Measurements from ENCODE around the gene RUFY2.

DNA sequence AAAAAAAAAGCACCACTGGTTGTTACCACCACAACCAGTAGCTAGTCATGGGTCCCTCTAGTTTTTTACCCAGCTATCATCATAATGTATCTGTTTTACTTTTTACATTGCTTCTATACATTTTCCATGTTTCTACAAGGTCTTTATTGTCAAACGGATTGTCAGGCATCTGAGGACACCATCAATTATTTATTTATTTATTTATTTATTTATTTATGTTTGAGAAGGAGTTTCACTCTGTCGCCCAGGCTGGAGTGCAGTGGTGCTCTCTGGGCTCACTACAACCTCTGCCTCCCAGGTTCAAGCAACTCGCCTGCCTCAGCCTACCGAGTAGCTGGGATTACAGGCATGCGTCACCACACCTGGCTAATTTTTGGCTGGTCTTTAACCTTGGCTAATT lies 104.2 kb downstream of the RUFY2 start:
- TF ChIP-seq, protein P1, sequence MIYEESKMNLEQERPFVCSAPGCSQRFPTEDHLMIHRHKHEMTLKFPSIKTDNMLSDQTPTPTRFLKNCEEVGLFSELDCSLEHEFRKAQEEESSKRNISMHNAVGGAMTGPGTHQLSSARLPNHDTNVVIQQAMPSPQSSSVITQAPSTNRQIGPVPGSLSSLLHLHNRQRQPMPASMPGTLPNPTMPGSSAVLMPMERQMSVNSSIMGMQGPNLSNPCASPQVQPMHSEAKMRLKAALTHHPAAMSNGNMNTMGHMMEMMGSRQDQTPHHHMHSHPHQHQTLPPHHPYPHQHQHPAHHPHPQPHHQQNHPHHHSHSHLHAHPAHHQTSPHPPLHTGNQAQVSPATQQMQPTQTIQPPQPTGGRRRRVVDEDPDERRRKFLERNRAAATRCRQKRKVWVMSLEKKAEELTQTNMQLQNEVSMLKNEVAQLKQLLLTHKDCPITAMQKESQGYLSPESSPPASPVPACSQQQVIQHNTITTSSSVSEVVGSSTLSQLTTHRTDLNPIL (CRISPR knock-in tag; IDR thresholded peaks at IDR 0.05; ENCODE audit: low read depth) = no peak
- TF ChIP-seq CSDC2 (CRISPR knock-in tag; IDR thresholded peaks at IDR 0.05) (no peak), ZC3H10 (CRISPR knock-in tag; IDR thresholded peaks at IDR 0.05) (no peak), TCF4 (CRISPR knock-in tag; IDR thresholded peaks at IDR 0.05; ENCODE audit: borderline replicate concordance) (no peak), SNAI2 (CRISPR knock-in tag; IDR thresholded peaks at IDR 0.05) (no peak), PPARA (CRISPR knock-in tag; IDR thresholded peaks at IDR 0.05; ENCODE audit: borderline replicate concordance) (no peak)
- TF ChIP-seq, protein P2, sequence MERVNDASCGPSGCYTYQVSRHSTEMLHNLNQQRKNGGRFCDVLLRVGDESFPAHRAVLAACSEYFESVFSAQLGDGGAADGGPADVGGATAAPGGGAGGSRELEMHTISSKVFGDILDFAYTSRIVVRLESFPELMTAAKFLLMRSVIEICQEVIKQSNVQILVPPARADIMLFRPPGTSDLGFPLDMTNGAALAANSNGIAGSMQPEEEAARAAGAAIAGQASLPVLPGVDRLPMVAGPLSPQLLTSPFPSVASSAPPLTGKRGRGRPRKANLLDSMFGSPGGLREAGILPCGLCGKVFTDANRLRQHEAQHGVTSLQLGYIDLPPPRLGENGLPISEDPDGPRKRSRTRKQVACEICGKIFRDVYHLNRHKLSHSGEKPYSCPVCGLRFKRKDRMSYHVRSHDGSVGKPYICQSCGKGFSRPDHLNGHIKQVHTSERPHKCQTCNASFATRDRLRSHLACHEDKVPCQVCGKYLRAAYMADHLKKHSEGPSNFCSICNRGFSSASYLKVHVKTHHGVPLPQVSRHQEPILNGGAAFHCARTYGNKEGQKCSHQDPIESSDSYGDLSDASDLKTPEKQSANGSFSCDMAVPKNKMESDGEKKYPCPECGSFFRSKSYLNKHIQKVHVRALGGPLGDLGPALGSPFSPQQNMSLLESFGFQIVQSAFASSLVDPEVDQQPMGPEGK (CRISPR knock-in tag; IDR thresholded peaks at IDR 0.05; ENCODE audit: borderline replicate concordance) = no peak
- TF ChIP-seq, protein P3, sequence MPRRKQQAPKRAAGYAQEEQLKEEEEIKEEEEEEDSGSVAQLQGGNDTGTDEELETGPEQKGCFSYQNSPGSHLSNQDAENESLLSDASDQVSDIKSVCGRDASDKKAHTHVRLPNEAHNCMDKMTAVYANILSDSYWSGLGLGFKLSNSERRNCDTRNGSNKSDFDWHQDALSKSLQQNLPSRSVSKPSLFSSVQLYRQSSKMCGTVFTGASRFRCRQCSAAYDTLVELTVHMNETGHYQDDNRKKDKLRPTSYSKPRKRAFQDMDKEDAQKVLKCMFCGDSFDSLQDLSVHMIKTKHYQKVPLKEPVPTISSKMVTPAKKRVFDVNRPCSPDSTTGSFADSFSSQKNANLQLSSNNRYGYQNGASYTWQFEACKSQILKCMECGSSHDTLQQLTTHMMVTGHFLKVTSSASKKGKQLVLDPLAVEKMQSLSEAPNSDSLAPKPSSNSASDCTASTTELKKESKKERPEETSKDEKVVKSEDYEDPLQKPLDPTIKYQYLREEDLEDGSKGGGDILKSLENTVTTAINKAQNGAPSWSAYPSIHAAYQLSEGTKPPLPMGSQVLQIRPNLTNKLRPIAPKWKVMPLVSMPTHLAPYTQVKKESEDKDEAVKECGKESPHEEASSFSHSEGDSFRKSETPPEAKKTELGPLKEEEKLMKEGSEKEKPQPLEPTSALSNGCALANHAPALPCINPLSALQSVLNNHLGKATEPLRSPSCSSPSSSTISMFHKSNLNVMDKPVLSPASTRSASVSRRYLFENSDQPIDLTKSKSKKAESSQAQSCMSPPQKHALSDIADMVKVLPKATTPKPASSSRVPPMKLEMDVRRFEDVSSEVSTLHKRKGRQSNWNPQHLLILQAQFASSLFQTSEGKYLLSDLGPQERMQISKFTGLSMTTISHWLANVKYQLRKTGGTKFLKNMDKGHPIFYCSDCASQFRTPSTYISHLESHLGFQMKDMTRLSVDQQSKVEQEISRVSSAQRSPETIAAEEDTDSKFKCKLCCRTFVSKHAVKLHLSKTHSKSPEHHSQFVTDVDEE (CRISPR knock-in tag; IDR thresholded peaks at IDR 0.05) = no peak

Measured in SK-N-SH treated with all-trans-retinoic acid at 6 μM for 48 hours (cell line).